Measurements from ENCODE around the gene TBX15. TPM values are rescaled to one million over a fixed set of nuclear protein-coding genes. Genes with fewer than 3 reads are reported as not detected.

The TBX15 gene
- polyA plus RNA-seq, 1 donor (not counting 4 experiments of a cell fraction or from before 2014, with no cell fraction given), result not detected

DNA sequence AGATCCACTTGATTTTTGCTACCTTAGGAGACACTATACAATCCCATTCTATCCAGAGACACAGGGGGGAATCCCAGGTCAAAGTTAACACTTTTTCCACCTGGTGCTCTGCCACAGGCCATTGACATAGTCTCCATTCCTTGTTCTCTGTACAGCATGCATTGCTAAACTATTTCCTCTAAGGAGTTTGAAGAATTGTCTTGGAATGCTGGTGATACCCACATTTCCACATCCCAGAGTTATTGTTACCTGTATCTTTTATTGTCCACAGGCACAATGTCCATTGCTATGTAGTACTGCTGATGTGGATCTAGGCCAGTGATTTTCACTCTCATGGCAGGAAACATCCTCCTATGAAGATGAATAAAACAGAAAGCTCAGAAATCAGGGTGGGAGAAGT is 61.9 kb downstream of the TBX15 start:
- FAIRE-seq (no peak), DNase-seq (ENCODE audit: low read depth, low spot score) (no peak)
- no peak overlapping the region for H3K27ac ChIP-seq (ENCODE audit: control insufficient read depth, insufficient read depth, low read length)
- TF ChIP-seq, protein P1, sequence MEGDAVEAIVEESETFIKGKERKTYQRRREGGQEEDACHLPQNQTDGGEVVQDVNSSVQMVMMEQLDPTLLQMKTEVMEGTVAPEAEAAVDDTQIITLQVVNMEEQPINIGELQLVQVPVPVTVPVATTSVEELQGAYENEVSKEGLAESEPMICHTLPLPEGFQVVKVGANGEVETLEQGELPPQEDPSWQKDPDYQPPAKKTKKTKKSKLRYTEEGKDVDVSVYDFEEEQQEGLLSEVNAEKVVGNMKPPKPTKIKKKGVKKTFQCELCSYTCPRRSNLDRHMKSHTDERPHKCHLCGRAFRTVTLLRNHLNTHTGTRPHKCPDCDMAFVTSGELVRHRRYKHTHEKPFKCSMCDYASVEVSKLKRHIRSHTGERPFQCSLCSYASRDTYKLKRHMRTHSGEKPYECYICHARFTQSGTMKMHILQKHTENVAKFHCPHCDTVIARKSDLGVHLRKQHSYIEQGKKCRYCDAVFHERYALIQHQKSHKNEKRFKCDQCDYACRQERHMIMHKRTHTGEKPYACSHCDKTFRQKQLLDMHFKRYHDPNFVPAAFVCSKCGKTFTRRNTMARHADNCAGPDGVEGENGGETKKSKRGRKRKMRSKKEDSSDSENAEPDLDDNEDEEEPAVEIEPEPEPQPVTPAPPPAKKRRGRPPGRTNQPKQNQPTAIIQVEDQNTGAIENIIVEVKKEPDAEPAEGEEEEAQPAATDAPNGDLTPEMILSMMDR (optimal IDR thresholded peaks at IDR 0.05 in 1 of 3, IDR thresholded peaks at IDR 0.05 in 1 of 3, conservative IDR thresholded peaks at IDR 0.05 in 1 of 3; ENCODE audit: extremely low read depth in 1 of 3, insufficient read depth in 2 of 3, low read length in 3 of 3), result no peak
- TF ChIP-seq EZH2 (IDR thresholded peaks at IDR 0.05; ENCODE audit: low read length), result no peak
- no peaks in the 10 kb centered on the region for H4K20me1 ChIP-seq (ENCODE audit: control insufficient read depth, extremely low read depth, insufficient read depth, low read length)
- no peaks in the 10 kb centered on the region for H3K36me3 ChIP-seq (ENCODE audit: control insufficient read depth in 2 of 2, extremely low read depth in 1 of 2, insufficient read depth in 2 of 2, low read length in 2 of 2)
- no peak overlapping the region for H3K9ac ChIP-seq (ENCODE audit: control insufficient read depth, extremely low read depth, insufficient read depth, low read length)
- H3K4me2 ChIP-seq (ENCODE audit: control insufficient read depth, extremely low read depth, insufficient read depth, low read depth, low read length), result no peak overlapping the region
- no peaks in the 10 kb centered on the region for H3K9me3 ChIP-seq (ENCODE audit: control insufficient read depth, low read depth, low read length)
- H3K27me3 ChIP-seq (ENCODE audit: control insufficient read depth, extremely low read depth, insufficient read depth, low read length), result no peaks in the 10 kb centered on the region
- no peak overlapping the region for H3K4me3 ChIP-seq (ENCODE audit: control insufficient read depth in 2 of 3, extremely low read depth in 1 of 3, insufficient read depth in 2 of 3, low read depth in 1 of 3, low read length in 3 of 3)
- no peaks in the 10 kb centered on the region for H3K9me1 ChIP-seq (ENCODE audit: control insufficient read depth, extremely low read depth, insufficient read depth, low read length)
- no peaks in the 10 kb centered on the region for H3K4me1 ChIP-seq (ENCODE audit: control insufficient read depth, extremely low read depth, insufficient read depth, low read length)
- dilution Hi-C loops (cut with MboI; ENCODE audit: extremely low pct_ligation_motif_present, low sequenced_read_pairs), result no loop called here
- no peak overlapping the region for H2AFZ ChIP-seq (ENCODE audit: control insufficient read depth, low read length)
- H3K79me2 ChIP-seq (ENCODE audit: control insufficient read depth, insufficient read depth, low read length), result no peaks in the 10 kb centered on the region

DNA sequence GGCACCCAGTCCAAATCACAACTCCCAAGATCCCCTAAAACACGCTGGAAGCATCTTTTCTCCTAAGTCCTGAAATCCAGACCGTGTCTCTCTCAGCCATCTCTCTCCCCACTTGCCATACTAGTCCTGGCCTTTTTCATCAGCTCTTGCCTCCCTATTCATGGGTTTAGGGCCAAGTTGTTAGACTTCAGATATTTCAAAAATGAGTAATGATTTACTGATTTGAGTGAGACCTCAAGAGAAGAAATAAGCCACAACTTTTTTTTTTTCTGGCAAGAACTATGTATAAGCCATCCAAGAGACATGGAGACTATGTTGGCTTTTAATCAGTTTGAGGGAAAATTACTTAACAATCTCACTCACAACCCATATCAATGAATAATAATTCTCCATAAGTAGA is 62.5 kb downstream of the TBX15 start:
- no peaks in the 10 kb centered on the region for H3K9me1 ChIP-seq (ENCODE audit: control insufficient read depth, extremely low read depth, insufficient read depth, low read length)
- H3K9ac ChIP-seq (ENCODE audit: control insufficient read depth, extremely low read depth, insufficient read depth, low read length), result no peak overlapping the region
- no peak overlapping the region for H2AFZ ChIP-seq (ENCODE audit: control insufficient read depth, low read length)
- no peaks in the 10 kb centered on the region for H3K36me3 ChIP-seq (ENCODE audit: control insufficient read depth in 2 of 2, extremely low read depth in 1 of 2, insufficient read depth in 2 of 2, low read length in 2 of 2)
- H3K27me3 ChIP-seq (ENCODE audit: control insufficient read depth, extremely low read depth, insufficient read depth, low read length), result no peaks in the 10 kb centered on the region
- no peaks in the 10 kb centered on the region for H3K4me1 ChIP-seq (ENCODE audit: control insufficient read depth, extremely low read depth, insufficient read depth, low read length)
- H4K20me1 ChIP-seq (ENCODE audit: control insufficient read depth, extremely low read depth, insufficient read depth, low read length), result no peaks in the 10 kb centered on the region
- no peak overlapping the region for H3K27ac ChIP-seq (ENCODE audit: control insufficient read depth, insufficient read depth, low read length)
- H3K4me2 ChIP-seq (ENCODE audit: control insufficient read depth, extremely low read depth, insufficient read depth, low read depth, low read length), result no peak overlapping the region
- FAIRE-seq, result no peak
- dilution Hi-C loops (cut with MboI; ENCODE audit: extremely low pct_ligation_motif_present, low sequenced_read_pairs), result no loop called here
- TF ChIP-seq, protein P1 (optimal IDR thresholded peaks at IDR 0.05 in 1 of 3, IDR thresholded peaks at IDR 0.05 in 1 of 3, conservative IDR thresholded peaks at IDR 0.05 in 1 of 3; ENCODE audit: extremely low read depth in 1 of 3, insufficient read depth in 2 of 3, low read length in 3 of 3), result no peak
- no peak for TF ChIP-seq EZH2 (IDR thresholded peaks at IDR 0.05; ENCODE audit: low read length)
- DNase-seq (ENCODE audit: low read depth, low spot score), result no peak
- no peaks in the 10 kb centered on the region for H3K79me2 ChIP-seq (ENCODE audit: control insufficient read depth, insufficient read depth, low read length)
- H3K9me3 ChIP-seq (ENCODE audit: control insufficient read depth, low read depth, low read length), result no peaks in the 10 kb centered on the region
- no peak overlapping the region for H3K4me3 ChIP-seq (ENCODE audit: control insufficient read depth in 2 of 3, extremely low read depth in 1 of 3, insufficient read depth in 2 of 3, low read depth in 1 of 3, low read length in 3 of 3)
